Measurements from ENCODE around the gene MAPRE3.

Gene MAPRE3

GRCh38 chr2:27053321-27053720 is 82.9 kb downstream of the MAPRE3 start:
- no peak for TF ChIP-seq CTCF (conservative IDR thresholded peaks at IDR 0.05; ENCODE audit: low read depth, low read length)
- no peak for DNase-seq (ENCODE audit: low read depth)
- H3K4me3 ChIP-seq (ENCODE audit: low read depth, low read length), result no peak overlapping the region

GRCh38 chr2:27053776-27054175 is 83.3 kb downstream of the MAPRE3 start:
- no peak for DNase-seq (ENCODE audit: low read depth)
- H3K4me3 ChIP-seq (ENCODE audit: low read depth, low read length), result no peak overlapping the region
- no peak for TF ChIP-seq CTCF (conservative IDR thresholded peaks at IDR 0.05; ENCODE audit: low read depth, low read length)

GRCh38 chr2:27054721-27055120 is 84.3 kb downstream of the MAPRE3 start:
- no peak overlapping the region for H3K4me3 ChIP-seq (ENCODE audit: low read depth, low read length)
- DNase-seq (ENCODE audit: low read depth), result no peak

GRCh38 chr2:27057184-27057583 is 86.7 kb downstream of the MAPRE3 start:
- no peak overlapping the region for H3K4me3 ChIP-seq (ENCODE audit: low read depth, low read length)
- DNase-seq (ENCODE audit: low read depth), result no peak
- no peak for TF ChIP-seq CTCF (conservative IDR thresholded peaks at IDR 0.05; ENCODE audit: low read depth, low read length)

More at GRCh38 chr2:27054721-27055120, 84.3 kb downstream of the MAPRE3 start:
- TF ChIP-seq CTCF (conservative IDR thresholded peaks at IDR 0.05; ENCODE audit: low read depth, low read length), result no peak

- H3K4me3 ChIP-seq (ENCODE audit: low read depth, low read length), result no peak overlapping the region
- no peak for DNase-seq (ENCODE audit: low read depth)
- TF ChIP-seq CTCF (conservative IDR thresholded peaks at IDR 0.05; ENCODE audit: low read depth, low read length), result no peak
These were observed 87.8 kb downstream of the MAPRE3 start for GRCh38 chr2:27058210-27058609.

GRCh38 chr2:27059141-27059820 is 88.8 kb downstream of the MAPRE3 start:
- no peak overlapping the region for H3K4me3 ChIP-seq (ENCODE audit: low read depth, low read length)
- TF ChIP-seq CTCF (conservative IDR thresholded peaks at IDR 0.05; ENCODE audit: low read depth, low read length), result no peak
- no peak for DNase-seq (ENCODE audit: low read depth)

- no peak for DNase-seq (ENCODE audit: low read depth)
- H3K4me3 ChIP-seq (ENCODE audit: low read depth, low read length), result no peak overlapping the region
- no peak for TF ChIP-seq CTCF (conservative IDR thresholded peaks at IDR 0.05; ENCODE audit: low read depth, low read length)
These were observed 89.9 kb downstream of the MAPRE3 start for GRCh38 chr2:27060323-27060722.
